Osteocyte (in vitro differentiated cells): ENCODE measurements around the gene VANGL1. TPM values are rescaled to one million over a fixed set of nuclear protein-coding genes. Genes with fewer than 3 reads are reported as not detected.

Experiments used
- DNase-seq: peaks from one replicate; pipeline ENCODE4 v3.0.0; 2021; ENCODE audit warnings: mixed read lengths; ENCODE audit not compliant: unreplicated experiment; ENCODE audit errors: extremely low spot score
- H3K27ac Mint-ChIP-seq: one replicate; pipeline ENCODE4 v1.8.0; 2021; ENCODE audit warnings: mild to moderate bottlenecking, mixed read lengths; ENCODE audit not compliant: unreplicated experiment
- H3K27me3 Mint-ChIP-seq: one replicate; pipeline ENCODE4 v1.8.0; 2021; ENCODE audit warnings: mixed read lengths; ENCODE audit not compliant: unreplicated experiment
- H3K36me3 Mint-ChIP-seq: one replicate; pipeline ENCODE4 v1.8.0; 2021; ENCODE audit warnings: mixed read lengths; ENCODE audit not compliant: unreplicated experiment
- H3K4me1 Mint-ChIP-seq: one replicate; pipeline ENCODE4 v1.8.0; 2021; ENCODE audit warnings: mixed read lengths; ENCODE audit not compliant: unreplicated experiment
- H3K4me3 Mint-ChIP-seq: one replicate; pipeline ENCODE4 v1.8.0; 2021; ENCODE audit warnings: mild to moderate bottlenecking, moderate library complexity, mixed read lengths; ENCODE audit not compliant: unreplicated experiment
- H3K9me3 Mint-ChIP-seq: one replicate; pipeline ENCODE4 v1.8.0; 2021; ENCODE audit warnings: mixed read lengths; ENCODE audit not compliant: unreplicated experiment
- CTCF ChIP-seq: fragments of 200-600 bp; sonication (generic); IDR thresholded peaks from 2 replicates; pipeline ENCODE4 v1.5.0; 2021; ENCODE audit warnings: antibody characterized with exemption, mild to moderate bottlenecking, moderate library complexity
- total RNA-seq: library from RNA; stranded (reverse); gene quantifications from 2 replicates; pipeline ENCODE4 v1.2.1, GENCODE V29; 2021

The VANGL1 gene
- total RNA-seq, 1 donor from 2014 or later = 16.2 TPM

- DNase-seq = no peak
- H3K9me3 Mint-ChIP-seq = no peaks in the 10 kb centered on the region
- TF ChIP-seq CTCF = no peak
- no peaks in the 10 kb centered on the region for H3K27me3 Mint-ChIP-seq
- H3K36me3 Mint-ChIP-seq = peaks cover 19% of the 10 kb centered on the region
- H3K4me1 Mint-ChIP-seq = peaks cover 11% of the 10 kb centered on the region
- H3K27ac Mint-ChIP-seq = no peak overlapping the region
- H3K4me3 Mint-ChIP-seq = no peak overlapping the region
Observed at GRCh38 chr1:115678141-115678540, 36.4 kb downstream of the VANGL1 start.

- no peaks in the 10 kb centered on the region for H3K27me3 Mint-ChIP-seq
- no peak overlapping the region for H3K27ac Mint-ChIP-seq
- H3K36me3 Mint-ChIP-seq = peaks cover 18% of the 10 kb centered on the region
- H3K9me3 Mint-ChIP-seq = no peaks in the 10 kb centered on the region
- DNase-seq = no peak
- peaks cover 11% of the 10 kb centered on the region for H3K4me1 Mint-ChIP-seq
- no peak for TF ChIP-seq CTCF
- H3K4me3 Mint-ChIP-seq = no peak overlapping the region
Observed at GRCh38 chr1:115679141-115679611, 37.4 kb downstream of the VANGL1 start.

DNA sequence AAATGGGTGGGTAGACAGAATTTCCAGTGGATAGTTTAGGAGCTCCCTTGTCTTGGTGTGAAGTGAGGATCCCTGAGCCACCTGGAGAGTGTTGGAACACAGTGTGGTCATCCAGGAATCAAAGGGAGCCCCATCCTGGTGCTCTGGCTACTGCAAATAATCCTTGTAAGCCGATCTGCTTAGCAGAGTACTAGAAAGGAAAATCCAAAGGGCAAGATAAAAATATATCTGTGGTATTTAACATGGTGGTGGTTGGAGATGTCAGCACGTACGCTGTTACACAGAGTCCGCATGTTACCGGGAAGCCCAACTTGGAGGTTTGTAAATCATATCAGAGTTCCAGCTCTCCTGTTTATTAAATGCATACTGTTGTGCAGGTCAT lies 39.0 kb downstream of the VANGL1 start:
- no peaks in the 10 kb centered on the region for H3K9me3 Mint-ChIP-seq
- H3K36me3 Mint-ChIP-seq = peaks cover 22% of the 10 kb centered on the region
- H3K4me1 Mint-ChIP-seq = peaks cover 11% of the 10 kb centered on the region
- no peak for DNase-seq
- no peak for TF ChIP-seq CTCF
- H3K4me3 Mint-ChIP-seq = no peak overlapping the region
- no peaks in the 10 kb centered on the region for H3K27me3 Mint-ChIP-seq
- no peak overlapping the region for H3K27ac Mint-ChIP-seq

GRCh38 chr1:115682792-115683191 lies 41.0 kb downstream of the VANGL1 start:
- Mint-ChIP-seq H3K27ac (no peak overlapping the region), H3K4me3 (no peak overlapping the region), H3K4me1 (peaks cover 8% of the 10 kb centered on the region), H3K27me3 (no peaks in the 10 kb centered on the region), H3K9me3 (no peaks in the 10 kb centered on the region), H3K36me3 (peaks cover 22% of the 10 kb centered on the region)
- TF ChIP-seq CTCF = no peak
- DNase-seq = no peak

DNA sequence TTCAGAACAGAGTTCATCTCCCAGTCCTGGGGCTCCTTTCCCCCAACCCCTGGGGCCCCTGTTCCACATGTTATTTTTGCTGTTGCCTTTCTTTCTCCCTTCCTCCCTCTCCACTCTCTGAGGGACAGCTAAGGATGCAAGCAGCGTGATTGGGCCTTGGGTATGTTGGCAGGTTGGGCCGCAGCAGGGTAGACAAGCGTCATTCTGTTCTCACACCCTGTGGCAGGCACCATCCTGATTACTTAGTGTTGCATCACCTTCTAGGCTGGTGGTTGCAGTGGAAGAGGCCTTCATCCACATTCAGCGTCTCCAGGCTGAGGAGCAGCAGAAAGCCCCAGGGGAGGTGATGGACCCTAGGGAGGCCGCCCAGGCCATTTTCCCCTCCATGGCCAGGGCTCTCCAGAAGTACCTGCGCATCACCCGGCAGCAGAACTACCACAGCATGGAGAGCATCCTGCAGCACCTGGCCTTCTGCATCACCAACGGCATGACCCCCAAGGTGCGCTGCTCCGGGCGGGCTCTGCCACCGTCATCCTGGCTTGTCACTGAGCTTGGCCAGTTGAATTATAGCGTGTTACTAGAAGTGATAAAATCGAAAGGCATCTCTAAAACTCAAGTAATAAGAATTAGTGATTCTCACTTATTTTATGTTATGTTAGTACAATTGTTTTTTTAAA lies 43.4 kb downstream of the VANGL1 start:
- Mint-ChIP-seq H3K4me1 (no peaks in the 10 kb centered on the region), H3K27ac (no peak overlapping the region), H3K9me3 (no peaks in the 10 kb centered on the region), H3K4me3 (no peak overlapping the region), H3K36me3 (peaks cover 23% of the 10 kb centered on the region), H3K27me3 (no peaks in the 10 kb centered on the region)
- DNase-seq = no peak
- no peak for TF ChIP-seq CTCF
